Epithelial cell of proximal tubule (primary cell): ENCODE data around the gene SSRP1. TPM values are rescaled to one million over a fixed set of nuclear protein-coding genes. Genes with fewer than 3 reads are reported as not detected.
"Not testable (repeated sequence)": the region's sequence is repeated elsewhere in the genome, so short reads cannot be mapped to it uniquely, and the experiment has no call there.

ENCODE experiments used
- DNase-seq: peaks from one replicate; pipeline ENCODE4 v3.0.0-alpha.2; 2011; ENCODE audit warnings: low read depth
- H3K4me3 ChIP-seq: 2 replicates; pipeline ENCODE4 v1.5.1; 2011; ENCODE audit warnings: low read depth, mild to moderate bottlenecking, low read length
- total RNA-seq: library from RNA; depleted of rRNA; stranded (reverse); fragments of >200 nt; gene quantifications from 2 replicates; pipeline ENCODE4 v1.2.3, GENCODE V29; 2015
- TF ChIP-seq, protein P1 (sequence below): conservative IDR thresholded peaks from 2 replicates; pipeline ENCODE4 v1.5.1; 2012; ENCODE audit warnings: low read depth, mild to moderate bottlenecking, low read length

The SSRP1 gene
- total RNA-seq, 1 donor from 2014 or later: 141 TPM

DNA sequence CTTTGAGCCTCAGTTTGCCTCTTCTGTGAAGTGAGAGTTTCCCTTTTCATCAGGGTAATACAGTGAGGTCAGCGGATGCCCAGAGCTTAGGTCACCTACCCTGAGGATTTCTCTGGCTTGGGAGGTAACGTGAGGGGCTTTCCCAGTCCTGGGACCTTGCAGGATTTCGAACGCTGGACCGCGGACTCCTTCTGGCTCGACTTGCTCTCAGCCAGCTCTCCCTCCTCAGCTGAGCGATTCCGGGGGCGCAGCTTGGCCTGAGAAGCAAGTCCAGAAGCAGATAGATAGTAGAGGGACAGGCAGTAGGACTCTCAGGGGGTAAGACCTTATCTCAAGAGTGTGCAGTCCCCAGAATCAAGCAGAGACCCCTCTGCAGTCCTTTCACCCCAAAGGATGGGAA, 34.9 kb downstream of the SSRP1 start:
- TF ChIP-seq, protein P1, sequence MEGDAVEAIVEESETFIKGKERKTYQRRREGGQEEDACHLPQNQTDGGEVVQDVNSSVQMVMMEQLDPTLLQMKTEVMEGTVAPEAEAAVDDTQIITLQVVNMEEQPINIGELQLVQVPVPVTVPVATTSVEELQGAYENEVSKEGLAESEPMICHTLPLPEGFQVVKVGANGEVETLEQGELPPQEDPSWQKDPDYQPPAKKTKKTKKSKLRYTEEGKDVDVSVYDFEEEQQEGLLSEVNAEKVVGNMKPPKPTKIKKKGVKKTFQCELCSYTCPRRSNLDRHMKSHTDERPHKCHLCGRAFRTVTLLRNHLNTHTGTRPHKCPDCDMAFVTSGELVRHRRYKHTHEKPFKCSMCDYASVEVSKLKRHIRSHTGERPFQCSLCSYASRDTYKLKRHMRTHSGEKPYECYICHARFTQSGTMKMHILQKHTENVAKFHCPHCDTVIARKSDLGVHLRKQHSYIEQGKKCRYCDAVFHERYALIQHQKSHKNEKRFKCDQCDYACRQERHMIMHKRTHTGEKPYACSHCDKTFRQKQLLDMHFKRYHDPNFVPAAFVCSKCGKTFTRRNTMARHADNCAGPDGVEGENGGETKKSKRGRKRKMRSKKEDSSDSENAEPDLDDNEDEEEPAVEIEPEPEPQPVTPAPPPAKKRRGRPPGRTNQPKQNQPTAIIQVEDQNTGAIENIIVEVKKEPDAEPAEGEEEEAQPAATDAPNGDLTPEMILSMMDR: no peak
- DNase-seq: no peak
- H3K4me3 ChIP-seq: no peak overlapping the region

DNA sequence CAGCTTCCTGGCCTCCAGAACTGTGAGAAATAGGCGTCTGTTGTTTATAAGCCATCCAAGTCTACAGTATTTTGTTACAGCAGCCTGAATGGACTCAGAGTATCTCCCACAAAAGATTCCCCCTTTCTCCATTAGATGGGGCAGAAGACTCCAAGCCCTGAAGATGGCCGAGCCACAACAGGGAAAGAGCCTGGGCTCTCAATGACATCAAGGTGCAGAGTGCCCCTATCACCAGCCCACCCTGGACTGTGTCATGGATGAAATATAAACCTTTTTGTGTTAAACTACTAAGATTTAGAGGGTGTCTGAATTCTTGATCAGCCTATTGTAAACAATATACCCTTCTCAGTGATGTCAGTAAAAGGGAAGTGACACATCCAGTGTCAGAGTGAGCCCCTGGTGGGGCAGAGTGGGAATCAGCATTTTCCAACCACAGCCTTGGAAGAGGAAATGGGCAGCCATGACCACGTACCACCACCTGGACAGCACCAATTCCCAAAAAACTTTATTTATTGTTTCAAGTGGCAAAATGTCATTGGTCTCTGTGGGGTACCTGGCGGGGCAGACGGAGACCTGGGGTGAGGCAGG, 36.4 kb downstream of the SSRP1 start:
- TF ChIP-seq, protein P1: no peak
- DNase-seq: no peak

GRCh38 chr11:57297221-57297620, 38.5 kb downstream of the SSRP1 start:
- H3K4me3 ChIP-seq: no peak overlapping the region
- no peak for DNase-seq
- TF ChIP-seq, protein P1: no peak

More for the DNA sequence above, 36.4 kb downstream of the SSRP1 start:
- H3K4me3 ChIP-seq: no peak overlapping the region

GRCh38 chr11:57296205-57296604, 39.5 kb downstream of the SSRP1 start:
- DNase-seq, H3K4me3 ChIP-seq: not testable (repeated sequence)

- H3K4me3 ChIP-seq: no peak overlapping the region
- no peak for DNase-seq
- TF ChIP-seq, protein P1: no peak
Observed at GRCh38 chr11:57294225-57295131, 41.2 kb downstream of the SSRP1 start.

DNA sequence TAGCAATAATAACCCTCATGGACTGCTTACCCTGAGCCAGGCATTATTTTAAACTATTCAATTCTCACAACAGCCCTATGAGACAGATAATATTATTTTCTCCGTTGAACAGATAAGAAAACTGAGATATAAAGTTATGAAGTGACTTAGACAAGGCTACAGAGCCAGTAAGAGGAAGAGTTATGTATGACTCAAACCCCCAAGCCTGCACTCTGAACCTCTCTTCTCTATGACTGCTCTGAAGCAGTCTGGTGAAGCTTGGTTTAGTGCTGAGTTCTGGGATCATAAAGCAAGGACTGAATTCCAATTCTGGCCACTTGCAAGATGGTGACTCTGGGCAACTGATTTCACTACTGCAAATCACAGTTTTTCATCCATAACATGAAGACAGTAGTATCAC, 45.4 kb downstream of the SSRP1 start:
- DNase-seq: no peak
- H3K4me3 ChIP-seq: no peak overlapping the region
- TF ChIP-seq, protein P1: no peak

GRCh38 chr11:57288771-57289579, 46.7 kb downstream of the SSRP1 start:
- no peak for DNase-seq
- TF ChIP-seq, protein P1: no peak
- no peak overlapping the region for H3K4me3 ChIP-seq
